Body of pancreas (tissue), 4 donors: ENCODE measurements around the gene UXS1. TPM values are rescaled to one million over a fixed set of nuclear protein-coding genes. Genes with fewer than 3 reads are reported as not detected.

Experiments
- ATAC-seq: fragments of 150-250 bp; one replicate; pipeline ENCODE4 v1.9.1; 2016
- DNase-seq, 4 donors: peaks; one replicate each; pipeline ENCODE4 v3.0.0-alpha.2; 2019
- H3K27ac ChIP-seq, 4 donors: fragments of 200-600 bp; sonication (generic); 1 replicate in 3 of 4; 2 replicates in 1 of 4; pipeline versions ENCODE4 v1.5.1 to v1.6.1; 2016 to 2019; ENCODE audit warnings: mild to moderate bottlenecking in 1 of 4, mixed read lengths in 1 of 4, moderate library complexity in 1 of 4
- H3K27me3 ChIP-seq, 2 donors: fragments of 200-600 bp; sonication (generic); one replicate each; pipeline ENCODE4 v1.6.0; 2016; ENCODE audit warnings: mild to moderate bottlenecking in 1 of 2
- H3K36me3 ChIP-seq, 2 donors: fragments of 200-600 bp; sonication (generic); replicated peaks in 1 of 2; 2 replicates each; pipeline ENCODE4 v1.5.1; 2016; ENCODE audit warnings: low read depth in 2 of 2; ENCODE audit not compliant: insufficient read depth in 1 of 2
- H3K4me1 ChIP-seq: fragments of 200-600 bp; sonication (generic); one replicate; pipeline ENCODE4 v1.6.0; 2016
- H3K4me3 ChIP-seq, 2 donors: fragments of 200-600 bp; sonication (generic); 1 replicate in 1 of 2; 2 replicates in 1 of 2; pipeline ENCODE4 v1.5.1; 2016 to 2019
- H3K9me3 ChIP-seq, 3 donors: fragments of 200-600 bp; sonication (generic); 1 replicate in 2 of 3; 2 replicates in 1 of 3; pipeline ENCODE4 v1.5.1; 2016
- POLR2A ChIP-seq, 3 donors: fragments of 450-650 bp; IDR thresholded peaks; one replicate each; pipeline ENCODE4 v1.6.1; 2016; ENCODE audit warnings: antibody characterized with exemption in 3 of 3, mild to moderate bottlenecking in 2 of 3
- WGBS, 2 donors: methylation state at CpG; one replicate each; pipeline ENCODE4 v1.1.5; 2017; 5-methylcytosine and 5-hydroxymethylcytosine counted together
- intact Hi-C: fragments of 100-400 bp; cut with DNase I; formaldehyde crosslinking; loops from one replicate; pipeline ENCODE4 v1.15.1; 2023
- total RNA-seq, 2 donors: library from RNA; depleted of rRNA; stranded (reverse); fragments of >200 nt; gene quantifications; one replicate each; pipeline ENCODE4 v1.1.0, GENCODE V29; 2016
- TF ChIP-seq, protein P1 (sequence below), 7 experiments: fragments of 450-650 bp in 4 of 7; fragments of 200-600 bp in 3 of 7; sonication (generic) in 3 of 7; IDR thresholded peaks; one replicate each; pipeline ENCODE4 v1.5.1; 2016 to 2019; ENCODE audit warnings: antibody characterized with exemption in 7 of 7

The UXS1 gene
- total RNA-seq, 2 donors from 2014 or later = 15.8 to 33.6 TPM

DNA sequence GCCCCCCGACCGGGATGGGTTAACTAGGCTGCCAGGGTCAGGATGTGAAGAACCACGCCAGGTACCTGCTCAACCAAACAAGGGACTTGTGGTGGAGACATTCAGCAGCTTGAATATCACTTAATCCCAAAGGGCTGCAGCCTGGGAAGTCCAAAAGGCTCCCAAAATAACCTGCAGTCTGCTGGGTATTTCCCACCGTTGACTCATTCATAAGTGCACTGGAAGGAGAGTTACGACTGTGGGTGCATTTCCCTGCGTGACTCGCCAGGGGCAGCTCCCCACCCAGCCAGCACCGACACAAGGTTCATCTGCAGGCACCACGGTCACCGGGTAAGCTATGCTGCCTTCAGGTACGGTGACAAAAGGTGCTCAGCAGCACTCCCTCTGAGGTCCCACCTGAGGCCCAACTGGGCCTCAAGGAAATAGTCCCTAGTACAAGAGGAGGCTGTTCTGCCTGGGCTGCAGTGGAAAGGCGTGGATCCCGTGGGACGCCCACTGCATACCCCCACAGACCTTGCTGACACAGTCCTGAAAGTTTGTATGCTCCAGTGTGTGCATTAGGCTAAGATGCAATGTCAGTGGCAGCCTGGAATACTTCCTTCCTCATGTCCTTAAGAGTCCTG, 86.5 kb downstream of the UXS1 start:
- intact Hi-C loops = loop anchor here (10.0 kb wide), 2 partner anchors 367 to 437 kb away; no protein-coding TSS in a partner anchor
- Histone ChIP-seq H3K4me1 (peaks cover 2% of the 10 kb centered on the region), H3K9me3 (no peaks in the 10 kb centered on the region), H3K36me3 (no peaks in the 10 kb centered on the region), H3K4me3 (no peak overlapping the region), H3K27me3 (no peaks in the 10 kb centered on the region), H3K27ac (no peak overlapping the region)
- DNase-seq (no peak), ATAC-seq (no peak)
- 66 to 83% methylated on average over 8 to 14 of the region's 14 CpGs for WGBS, 2 donors
- TF ChIP-seq, protein P1, sequence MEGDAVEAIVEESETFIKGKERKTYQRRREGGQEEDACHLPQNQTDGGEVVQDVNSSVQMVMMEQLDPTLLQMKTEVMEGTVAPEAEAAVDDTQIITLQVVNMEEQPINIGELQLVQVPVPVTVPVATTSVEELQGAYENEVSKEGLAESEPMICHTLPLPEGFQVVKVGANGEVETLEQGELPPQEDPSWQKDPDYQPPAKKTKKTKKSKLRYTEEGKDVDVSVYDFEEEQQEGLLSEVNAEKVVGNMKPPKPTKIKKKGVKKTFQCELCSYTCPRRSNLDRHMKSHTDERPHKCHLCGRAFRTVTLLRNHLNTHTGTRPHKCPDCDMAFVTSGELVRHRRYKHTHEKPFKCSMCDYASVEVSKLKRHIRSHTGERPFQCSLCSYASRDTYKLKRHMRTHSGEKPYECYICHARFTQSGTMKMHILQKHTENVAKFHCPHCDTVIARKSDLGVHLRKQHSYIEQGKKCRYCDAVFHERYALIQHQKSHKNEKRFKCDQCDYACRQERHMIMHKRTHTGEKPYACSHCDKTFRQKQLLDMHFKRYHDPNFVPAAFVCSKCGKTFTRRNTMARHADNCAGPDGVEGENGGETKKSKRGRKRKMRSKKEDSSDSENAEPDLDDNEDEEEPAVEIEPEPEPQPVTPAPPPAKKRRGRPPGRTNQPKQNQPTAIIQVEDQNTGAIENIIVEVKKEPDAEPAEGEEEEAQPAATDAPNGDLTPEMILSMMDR (IDR thresholded peaks at IDR 0.05) = no peak
- TF ChIP-seq POLR2A (IDR thresholded peaks at IDR 0.05) = no peak

DNA sequence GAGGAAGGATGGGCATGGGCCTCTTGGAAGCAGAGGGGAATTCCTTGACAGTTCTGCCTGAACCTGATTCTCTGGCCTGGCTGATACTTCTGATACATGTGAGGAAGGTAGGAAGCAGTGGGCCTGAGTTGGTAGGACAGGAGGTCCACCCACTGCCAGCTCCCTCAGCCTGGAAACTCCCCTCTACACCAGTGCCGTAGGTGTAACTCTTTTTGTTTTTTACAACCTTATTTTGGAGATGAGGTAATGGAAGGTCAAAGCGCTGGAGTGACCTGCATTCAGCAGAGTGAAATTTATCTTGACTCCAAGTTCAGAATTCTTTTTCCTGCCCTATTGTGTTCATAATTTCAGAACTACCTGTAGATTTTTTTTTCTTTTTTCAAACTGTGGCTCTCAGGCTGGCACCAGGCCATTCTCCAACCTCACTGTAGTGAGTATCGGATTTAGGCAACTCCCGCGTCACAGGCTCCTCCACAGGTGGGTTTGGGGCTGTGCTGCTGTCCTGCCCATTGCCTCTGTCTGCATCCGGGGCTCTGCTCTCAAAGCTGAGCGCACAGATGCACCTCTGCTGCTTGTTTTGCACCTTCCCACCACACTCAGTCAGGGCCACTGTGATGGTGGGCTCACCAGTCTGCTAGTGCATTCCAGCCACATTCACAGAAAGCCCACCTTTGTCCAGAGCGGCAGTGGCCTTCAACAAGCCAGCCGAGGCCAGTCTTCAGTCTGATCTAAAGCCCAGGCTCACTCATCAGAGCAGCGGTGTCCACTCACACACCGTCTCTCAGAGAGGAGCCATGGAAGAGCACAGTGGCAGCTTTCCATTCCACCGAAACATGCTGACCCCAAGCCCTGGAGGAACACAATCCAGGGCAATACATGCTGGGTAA, 87.2 kb downstream of the UXS1 start:
- no peak overlapping the region for H3K27ac ChIP-seq
- no peaks in the 10 kb centered on the region for H3K9me3 ChIP-seq
- DNase-seq = no peak
- intact Hi-C loops = loop anchor here (10.0 kb wide), 2 partner anchors 368 to 438 kb away; no protein-coding TSS in a partner anchor
- no peaks in the 10 kb centered on the region for H3K4me1 ChIP-seq
- WGBS, 2 donors = 84 to 87% methylated on average over 9 to 11 of the region's 12 CpGs
- TF ChIP-seq POLR2A (IDR thresholded peaks at IDR 0.05) = no peak
- TF ChIP-seq, protein P1 (IDR thresholded peaks at IDR 0.05) = no peak
- no peaks in the 10 kb centered on the region for H3K36me3 ChIP-seq
- no peaks in the 10 kb centered on the region for H3K27me3 ChIP-seq
- H3K4me3 ChIP-seq = no peak overlapping the region
- ATAC-seq = peak; percentile 31

DNA sequence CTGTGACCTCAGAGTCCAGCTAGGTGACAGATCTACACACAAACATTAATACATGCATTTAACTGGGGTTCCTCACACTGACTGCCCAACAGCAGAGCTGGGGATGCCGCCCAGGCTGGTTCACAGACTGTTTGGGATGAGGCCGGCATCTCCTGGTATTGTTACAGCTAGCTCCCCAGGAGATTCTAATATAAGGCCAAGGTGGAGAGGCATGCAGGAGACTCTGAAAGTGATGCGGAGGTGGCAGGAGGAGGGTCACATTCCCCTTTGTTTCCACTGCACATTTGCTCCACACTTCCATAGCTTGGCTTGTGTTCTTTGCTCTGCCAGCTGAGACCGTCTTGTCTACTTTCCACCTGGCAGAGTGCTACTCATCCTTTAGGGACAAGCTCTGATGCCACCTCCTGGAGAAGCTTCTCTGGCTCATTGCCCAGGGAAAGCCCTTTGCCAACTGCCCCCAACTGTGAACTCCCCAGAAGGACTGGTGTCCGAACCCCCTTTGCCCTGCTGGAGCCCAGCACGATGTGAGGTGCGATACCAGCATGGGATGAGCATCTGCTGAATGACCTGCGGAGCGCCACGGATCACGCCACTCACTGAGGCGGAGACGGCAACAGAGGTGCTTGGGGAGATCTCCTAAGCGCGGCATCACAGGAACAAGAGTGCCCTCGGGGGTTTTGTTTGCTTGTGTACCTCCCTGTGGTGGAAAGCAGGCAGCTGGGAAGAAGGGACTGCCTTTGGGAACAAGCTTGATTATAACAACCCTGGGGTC, 88.8 kb downstream of the UXS1 start:
- Histone ChIP-seq H3K4me3 (no peak overlapping the region), H3K27me3 (no peaks in the 10 kb centered on the region), H3K4me1 (no peaks in the 10 kb centered on the region), H3K27ac (no peak overlapping the region), H3K36me3 (peaks cover 0 to 2% of the 10 kb centered on the region in 2 donors), H3K9me3 (no peaks in the 10 kb centered on the region)
- DNase-seq (no peak), ATAC-seq (no peak)
- TF ChIP-seq, protein P1 (IDR thresholded peaks at IDR 0.05) = no peak
- TF ChIP-seq POLR2A (IDR thresholded peaks at IDR 0.05) = no peak
- intact Hi-C loops = loop anchor here (10.0 kb wide), 2 partner anchors 369 to 439 kb away; no protein-coding TSS in a partner anchor
- 80 to 83% methylated on average over 16 of the region's 16 CpGs for WGBS, 2 donors

DNA sequence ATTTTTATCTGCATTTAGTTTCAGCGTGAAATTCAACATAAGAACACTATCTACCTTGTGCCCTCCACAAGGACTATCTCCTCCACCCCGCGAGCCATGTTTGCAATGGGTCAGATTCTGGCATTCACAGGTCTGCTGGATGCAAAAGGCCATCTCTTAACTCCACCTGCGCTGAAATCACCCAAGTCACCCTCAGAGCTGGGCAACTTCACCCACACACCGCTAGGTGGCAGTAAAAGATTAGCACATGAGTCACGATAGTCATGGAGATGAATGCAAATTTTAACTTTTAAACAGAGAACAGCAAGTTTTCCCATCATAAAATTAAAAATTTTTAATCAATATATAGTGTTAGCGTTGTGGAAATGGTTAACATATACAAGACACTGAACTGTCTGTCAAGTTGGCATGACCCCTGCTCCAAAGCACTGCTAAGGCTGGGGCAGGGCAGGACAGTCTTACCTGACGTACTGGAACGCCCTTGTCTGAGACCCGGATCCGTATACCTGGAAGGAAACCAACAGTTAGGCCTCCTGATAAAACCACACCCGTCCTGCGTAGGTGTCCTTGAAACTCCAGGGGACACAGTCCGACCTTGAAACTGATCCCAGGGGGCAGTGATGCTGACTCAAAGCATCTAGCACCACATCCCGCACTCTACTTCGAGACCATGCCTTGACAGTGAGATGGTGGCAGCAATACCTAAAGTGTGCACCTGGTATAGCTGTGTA, 89.6 kb downstream of the UXS1 start:
- WGBS, 2 donors = 33 to 34% methylated on average over 16 of the region's 16 CpGs
- DNase-seq = peak; percentile 69 to 75 (median 72)
- Histone ChIP-seq H3K36me3 (peaks cover 0 to 2% of the 10 kb centered on the region in 2 donors), H3K4me1 (no peaks in the 10 kb centered on the region), H3K27me3 (no peaks in the 10 kb centered on the region), H3K4me3 (no peak overlapping the region), H3K9me3 (no peaks in the 10 kb centered on the region), H3K27ac (no peak overlapping the region)
- no peak for TF ChIP-seq POLR2A (IDR thresholded peaks at IDR 0.05)
- TF ChIP-seq, protein P1 (IDR thresholded peaks at IDR 0.05) = peak; percentile 80 to 96 (median 93)
- ATAC-seq = peak; percentile 62
- intact Hi-C loops = loop anchor here (10.0 kb wide), 2 partner anchors 370 to 440 kb away; no protein-coding TSS in a partner anchor
